NCI-H748 (cell line): ENCODE results near the gene B4GALT1.

Source experiments
- DNase-seq: peaks from one replicate; lab custom pipeline; 2025; ENCODE audit not compliant: unreplicated experiment; lab: John Stamatoyannopoulos, UW

B4GALT1 gene

GRCh38 chr9:33167084-33167971 lies at the start of gene B4GALT1:
Gene B4GALT1 (minus strand): TSS chr9:33167336. CDS start chr9:33167169, 167 bp downstream.
- peak; percentile 95 for DNase-seq

GRCh38 chr9:33211695-33212393 lies 44.7 kb upstream of the B4GALT1 start:
- no peak for DNase-seq

- DNase-seq = no peak
Observed at GRCh38 chr9:33210006-33210715, 43.0 kb upstream of the B4GALT1 start.

GRCh38 chr9:33209394-33209793 lies 42.3 kb upstream of the B4GALT1 start:
- DNase-seq = no peak

GRCh38 chr9:33202552-33203201 lies 35.5 kb upstream of the B4GALT1 start:
- DNase-seq = no peak

GRCh38 chr9:33202018-33202417 lies 34.9 kb upstream of the B4GALT1 start:
- DNase-seq = no peak

- DNase-seq = no peak
Observed at GRCh38 chr9:33198165-33198564, 31.0 kb upstream of the B4GALT1 start.

GRCh38 chr9:33197279-33198152 lies 30.4 kb upstream of the B4GALT1 start:
- no peak for DNase-seq

GRCh38 chr9:33196736-33197135 lies 29.6 kb upstream of the B4GALT1 start:
- DNase-seq = no peak

GRCh38 chr9:33193818-33194217 lies 26.7 kb upstream of the B4GALT1 start:
- DNase-seq = no peak

GRCh38 chr9:33192493-33193255 lies 25.5 kb upstream of the B4GALT1 start:
- no peak for DNase-seq

- no peak for DNase-seq
Observed at GRCh38 chr9:33190021-33190705, 23.0 kb upstream of the B4GALT1 start.

GRCh38 chr9:33189331-33189791 lies 22.2 kb upstream of the B4GALT1 start:
- no peak for DNase-seq

- DNase-seq = no peak
Observed at GRCh38 chr9:33188711-33189110, 21.6 kb upstream of the B4GALT1 start.

GRCh38 chr9:33187519-33188218 lies 20.5 kb upstream of the B4GALT1 start:
- no peak for DNase-seq

GRCh38 chr9:33186457-33187168 lies 19.5 kb upstream of the B4GALT1 start:
- no peak for DNase-seq

- DNase-seq = no peak
Observed at GRCh38 chr9:33185858-33186257, 18.7 kb upstream of the B4GALT1 start.
